22Rv1 (cell line): ENCODE measurements around the gene DHCR24.

ENCODE experiments used
- H3K27ac ChIP-seq: fragments of 450-650 bp; 2 replicates; pipeline ENCODE4 v1.5.1; 2017
- CTCF ChIP-seq: fragments of 450-650 bp; IDR thresholded peaks from 2 replicates; pipeline ENCODE4 v1.5.1; 2017; ENCODE audit warnings: mild to moderate bottlenecking
- ZFX ChIP-seq: fragments of 450-650 bp; IDR thresholded peaks from 2 replicates; pipeline ENCODE4 v1.6.1; 2017; ENCODE audit warnings: antibody characterized with exemption, borderline replicate concordance

DHCR24 gene

GRCh38 chr1:54853096-54853792 is 33.8 kb downstream of the DHCR24 start:
- TF ChIP-seq CTCF = no peak
- no peak for TF ChIP-seq ZFX
- no peak overlapping the region for H3K27ac ChIP-seq

- TF ChIP-seq ZFX = no peak
- no peak for TF ChIP-seq CTCF
- no peak overlapping the region for H3K27ac ChIP-seq
Measured at GRCh38 chr1:54851936-54852524, 35.0 kb downstream of the DHCR24 start.

GRCh38 chr1:54851406-54851805 is 35.6 kb downstream of the DHCR24 start:
- TF ChIP-seq CTCF (no peak), ZFX (no peak)
- H3K27ac ChIP-seq = no peak overlapping the region

GRCh38 chr1:54850737-54851136 is 36.3 kb downstream of the DHCR24 start:
- TF ChIP-seq ZFX = no peak
- no peak for TF ChIP-seq CTCF
- H3K27ac ChIP-seq = no peak overlapping the region

GRCh38 chr1:54850069-54850730 is 36.8 kb downstream of the DHCR24 start:
- H3K27ac ChIP-seq = no peak overlapping the region
- no peak for TF ChIP-seq CTCF
- no peak for TF ChIP-seq ZFX

- H3K27ac ChIP-seq = no peak overlapping the region
- TF ChIP-seq CTCF (no peak), ZFX (no peak)
Measured at GRCh38 chr1:54849219-54850068, 37.6 kb downstream of the DHCR24 start.
